ENCODE results near the gene CDC42BPA.

DNA sequence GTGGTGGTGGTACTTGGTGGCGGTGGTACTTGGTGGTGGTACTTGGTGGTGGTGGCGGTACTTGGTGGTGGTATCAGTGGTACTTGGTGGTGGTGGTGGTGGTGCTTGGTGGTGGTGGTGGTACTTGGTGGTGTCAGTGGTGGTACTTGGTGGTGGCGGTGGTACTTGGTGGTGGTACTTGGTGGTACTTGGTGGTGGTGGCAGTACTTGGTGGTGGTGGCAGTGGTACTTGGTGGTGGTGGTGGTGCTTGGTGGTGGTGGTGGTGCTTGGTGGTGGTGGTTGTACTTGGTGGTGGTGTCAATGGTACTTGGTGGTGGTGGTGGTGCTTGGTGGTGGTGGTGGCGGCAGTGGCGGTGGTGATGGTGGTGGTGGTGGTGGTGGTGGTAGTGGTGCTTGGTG lies 358.0 kb downstream of the CDC42BPA start:
- TF ChIP-seq EP300 (IDR thresholded peaks at IDR 0.05) = no peak
- TF ChIP-seq POLR2A (IDR thresholded peaks at IDR 0.05) = no peak

All from stomach (tissue), 4 donors.